ENCODE measurements around the gene ARTN. TPM values are rescaled to one million over a fixed set of nuclear protein-coding genes. Genes with fewer than 3 reads are reported as not detected.

The ARTN gene, protein sequence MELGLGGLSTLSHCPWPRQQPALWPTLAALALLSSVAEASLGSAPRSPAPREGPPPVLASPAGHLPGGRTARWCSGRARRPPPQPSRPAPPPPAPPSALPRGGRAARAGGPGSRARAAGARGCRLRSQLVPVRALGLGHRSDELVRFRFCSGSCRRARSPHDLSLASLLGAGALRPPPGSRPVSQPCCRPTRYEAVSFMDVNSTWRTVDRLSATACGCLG
- total RNA-seq = not detected in 2 replicates

DNA sequence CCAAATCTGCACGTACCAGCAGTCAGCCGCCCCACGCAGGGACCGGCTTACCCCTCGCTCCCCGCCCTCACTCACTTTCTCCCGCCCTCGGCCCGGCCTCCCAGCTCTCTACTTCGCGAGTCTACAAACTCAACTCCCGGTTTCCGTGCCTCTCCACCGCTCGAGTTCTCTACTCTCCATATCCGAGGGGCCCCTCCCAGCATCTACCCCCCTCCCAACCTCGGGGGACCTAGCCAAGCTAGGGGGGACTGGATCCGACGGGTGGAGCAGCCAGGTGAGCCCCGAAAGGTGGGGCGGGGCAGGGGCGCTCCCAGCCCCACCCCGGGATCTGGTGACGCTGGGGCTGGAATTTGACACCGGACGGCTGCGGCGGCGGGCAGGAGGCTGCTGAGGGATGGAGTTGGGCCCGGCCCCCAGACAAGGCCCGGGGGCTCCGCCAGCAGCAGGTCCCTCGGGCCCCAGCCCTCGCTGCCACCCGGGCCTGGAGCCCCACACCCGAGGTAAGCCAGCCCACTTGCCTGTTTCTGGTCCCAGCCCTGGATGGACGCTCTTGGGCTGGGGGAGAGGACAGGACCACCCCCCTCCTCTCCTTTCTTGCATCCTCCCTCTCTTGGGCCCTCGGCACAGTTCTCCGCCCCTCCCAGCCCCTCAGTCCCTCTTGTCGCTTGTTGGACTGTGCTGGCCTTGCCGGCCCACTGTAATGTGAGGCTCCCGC lies at the start of gene ARTN:
Gene ARTN, plus strand, starts transcription at position 416 of the 715 bp plus-strand sequence. CDS start 1,856 bp downstream, outside the sequence.

GRCh38 chr1:43946236-43947060 lies 12.8 kb downstream of the ARTN start, which contains the start of gene IPO13:
Gene IPO13 (plus strand): TSS chr1:43946950. CDS start chr1:43947601, 651 bp downstream.

DNA sequence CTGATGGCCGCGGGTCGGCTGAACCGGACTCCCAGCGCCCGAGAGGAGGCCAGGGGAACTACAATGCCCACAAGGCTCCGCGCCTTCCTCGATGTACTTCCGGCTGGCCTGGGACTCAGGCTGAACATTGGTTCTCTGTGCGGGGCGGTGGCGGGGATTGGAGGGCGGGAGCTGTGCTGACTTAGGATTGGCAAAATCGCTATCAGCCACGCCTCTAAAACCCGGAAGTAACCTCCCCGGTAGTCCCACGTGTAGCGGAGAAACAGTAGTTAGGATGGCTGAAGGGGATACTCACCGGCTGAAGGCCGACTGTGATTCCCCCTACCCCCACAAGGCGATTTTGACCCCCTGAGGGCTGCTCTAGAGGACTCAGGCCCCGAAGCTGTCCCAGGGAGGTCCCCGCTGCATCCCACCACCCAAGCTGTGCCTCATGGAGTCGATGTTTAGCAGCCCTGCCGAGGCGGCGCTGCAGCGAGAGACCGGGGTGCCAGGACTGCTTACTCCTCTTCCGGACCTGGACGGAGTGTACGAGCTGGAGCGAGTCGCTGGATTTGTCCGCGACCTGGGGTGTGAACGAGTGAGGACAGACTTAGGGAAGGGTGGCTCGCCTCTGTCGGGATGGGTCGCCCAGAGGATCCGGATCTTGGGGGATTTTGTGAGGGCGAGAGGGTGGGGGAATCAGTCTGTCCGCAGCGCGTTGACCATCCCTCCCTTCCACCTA lies 36.3 kb downstream of the ARTN start, which contains the start of gene DPH2:
Gene DPH2, plus strand, starts transcription at position 265 of the 721 bp plus-strand sequence. Its CDS starts 166 bp downstream, at position 431.

GRCh38 chr1:43974443-43975248 lies 41.0 kb downstream of the ARTN start, which contains the start of gene ATP6V0B:
Gene ATP6V0B (plus strand): TSS chr1:43974960. CDS start chr1:43975041, 81 bp downstream.

DNA sequence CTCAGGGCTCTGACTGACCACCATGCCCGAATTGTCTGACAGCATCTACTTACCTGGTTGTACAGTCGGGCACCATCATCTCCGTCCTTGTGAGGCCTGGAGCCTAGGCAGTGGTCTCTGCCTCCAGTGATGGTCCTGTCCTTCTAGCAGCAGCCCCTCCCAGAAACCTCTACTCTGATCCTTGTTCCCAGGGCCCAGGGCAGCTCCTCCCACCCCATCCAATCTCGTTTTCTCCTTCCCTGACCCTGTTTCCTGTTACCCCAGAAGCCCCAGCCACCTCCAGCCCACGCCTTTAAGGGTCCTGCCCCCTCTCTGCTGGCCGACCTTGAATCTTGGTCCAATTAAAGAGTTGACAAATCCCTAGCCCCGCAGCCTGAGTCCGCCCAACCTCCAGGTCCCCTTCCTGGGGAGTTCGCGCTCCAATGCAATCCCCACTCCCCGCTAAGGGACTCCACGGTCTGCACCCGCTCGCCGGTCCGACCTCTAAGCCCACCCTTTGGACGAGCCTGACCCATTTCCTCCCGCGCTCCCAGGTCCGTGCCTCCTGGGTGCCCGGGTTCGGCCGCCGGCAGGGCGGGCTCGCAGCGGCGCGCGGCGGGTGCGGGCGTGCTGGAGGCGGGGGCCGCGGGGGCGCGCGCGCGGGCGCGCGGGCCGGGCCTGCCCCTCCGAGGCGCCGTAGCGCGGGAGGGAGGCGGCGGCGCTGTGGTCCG lies 45.1 kb downstream of the ARTN start, which contains the start of gene B4GALT2:
Gene B4GALT2, plus strand, starts transcription at position 660 of the 710 bp plus-strand sequence. CDS start 1,951 bp downstream, outside the sequence.

Other genes with a start within 250 kb of the ARTN start
- gene ST3GAL3, start 226.3 kb upstream of the ARTN start, total RNA-seq = 17.0 and 17.5 TPM in 2 replicates
- 23.7 and 26.2 TPM in 2 replicates for gene IPO13, start 13.1 kb downstream of the ARTN start, total RNA-seq
- 16.5 and 49.0 TPM in 2 replicates for gene DPH2, start 36.2 kb downstream of the ARTN start, total RNA-seq
- 126 and 144 TPM in 2 replicates for gene ATP6V0B, start 41.2 kb downstream of the ARTN start, total RNA-seq
- gene B4GALT2, start 45.4 kb downstream of the ARTN start, total RNA-seq = 134 and 142 TPM in 2 replicates
- 3.7 and 6.0 TPM in 2 replicates for gene CCDC24, start 57.8 kb downstream of the ARTN start, total RNA-seq
- 3.9 and 5.5 TPM in 2 replicates for gene SLC6A9, start 97.7 kb downstream of the ARTN start, total RNA-seq
- gene KLF17, start 185.0 kb downstream of the ARTN start, total RNA-seq = under 0.01 TPM in 1 of 2 replicates, not detected in the other
- gene KLF18, start 207.8 kb downstream of the ARTN start, total RNA-seq = not detected in 2 replicates